ENCODE measurements around the gene GINS2.

The GINS2 gene

DNA sequence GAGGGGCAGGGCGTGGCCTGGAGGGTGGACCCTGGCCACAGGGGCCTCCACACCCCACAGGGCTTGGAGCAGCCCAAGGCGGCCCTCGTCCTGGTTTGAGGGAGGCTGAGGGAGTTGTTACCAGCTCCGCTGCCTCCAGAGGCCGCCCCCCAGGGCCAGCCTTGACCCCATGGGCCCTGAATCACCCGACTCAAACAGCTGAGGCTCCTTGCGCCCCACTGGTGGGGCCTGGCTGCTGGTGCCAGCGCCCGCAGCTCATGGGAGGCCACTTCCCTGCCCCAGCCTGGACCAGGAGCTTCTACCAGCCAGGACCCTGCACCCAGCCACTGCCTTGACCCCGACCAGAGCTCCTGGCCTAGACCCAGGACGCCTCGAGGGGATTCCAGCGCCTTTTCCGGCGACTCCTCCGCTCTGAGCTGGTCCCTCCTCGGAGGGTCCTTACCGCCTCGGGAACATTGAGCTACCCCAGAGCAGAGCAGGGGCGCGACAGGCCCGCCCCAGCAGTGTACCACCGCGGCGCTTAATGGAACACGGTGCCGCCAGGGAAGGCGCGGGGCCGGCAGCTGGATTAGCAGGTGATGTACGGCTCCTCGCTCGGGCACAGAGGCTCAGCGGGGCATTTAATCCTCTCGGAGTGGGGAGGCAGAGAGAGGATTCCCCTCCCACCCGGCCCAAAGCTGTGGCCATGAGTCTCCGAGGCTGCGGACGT lies 38.5 kb downstream of the GINS2 start:
- Histone ChIP-seq H3K9me3 (ENCODE audit: control insufficient read depth in 2 of 2, low read length in 2 of 2) (no peaks in the 10 kb centered on the region), H3K36me3 (ENCODE audit: control insufficient read depth in 2 of 2, insufficient read depth in 2 of 2, low read length in 2 of 2) (peaks cover 22 to 26% of the 10 kb centered on the region in 2 donors), H3K27me3 (ENCODE audit: control insufficient read depth in 2 of 2, insufficient read depth in 2 of 2, low read length in 2 of 2) (no peaks in the 10 kb centered on the region), H3K9ac (ENCODE audit: low read depth in 1 of 2, low read length in 2 of 2) (no peak overlapping the region), H3K27ac (ENCODE audit: low read depth in 2 of 2, low read length in 2 of 2) (no peak overlapping the region), H3K4me3 (ENCODE audit: low read length in 2 of 2) (no peak overlapping the region), H3K4me1 (ENCODE audit: control insufficient read depth in 2 of 2, insufficient read depth in 2 of 2, low read length in 2 of 2) (peaks cover 4 to 10% of the 10 kb centered on the region in 2 donors)

DNA sequence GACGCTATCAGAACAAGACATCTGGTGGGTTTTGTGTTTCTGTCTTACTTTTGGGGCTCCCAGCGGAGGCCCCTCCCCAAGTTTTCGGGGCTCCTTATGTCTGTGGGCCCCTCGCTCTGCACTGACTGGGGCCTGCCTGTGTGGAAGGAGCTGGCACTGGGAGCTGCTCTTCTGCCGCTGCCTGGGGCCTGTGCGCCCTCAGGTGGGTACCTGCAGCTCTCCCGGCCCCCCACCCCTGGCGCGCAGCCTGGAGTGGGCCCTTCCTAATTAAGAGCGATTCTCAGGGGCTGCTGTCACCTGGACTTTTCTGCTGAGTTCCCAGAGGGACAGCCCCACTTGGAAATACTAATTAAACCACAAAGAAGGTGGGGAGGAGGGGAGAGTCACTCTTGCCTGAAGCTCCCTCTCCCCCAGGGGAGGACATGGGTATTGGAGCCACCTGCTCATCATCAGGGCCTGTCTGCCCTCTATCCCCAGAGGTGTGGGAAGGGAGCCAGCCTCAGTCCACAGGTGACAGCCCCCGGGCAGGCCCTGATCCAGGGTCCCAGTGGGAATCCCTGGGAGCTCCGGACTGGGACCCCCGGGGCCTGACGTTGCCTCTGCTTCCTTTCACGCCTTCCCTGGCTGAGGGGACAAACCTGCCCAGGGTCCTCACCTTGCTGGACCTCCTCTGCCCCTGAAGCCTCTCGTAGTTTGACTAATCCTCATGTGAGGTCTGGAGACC lies 39.2 kb downstream of the GINS2 start:
- Histone ChIP-seq H3K9me3 (ENCODE audit: control insufficient read depth in 2 of 2, low read length in 2 of 2) (no peaks in the 10 kb centered on the region), H3K4me3 (ENCODE audit: low read length in 2 of 2) (no peak overlapping the region), H3K27me3 (ENCODE audit: control insufficient read depth in 2 of 2, insufficient read depth in 2 of 2, low read length in 2 of 2) (no peaks in the 10 kb centered on the region), H3K27ac (ENCODE audit: low read depth in 2 of 2, low read length in 2 of 2) (no peak overlapping the region), H3K9ac (ENCODE audit: low read depth in 1 of 2, low read length in 2 of 2) (no peak overlapping the region), H3K36me3 (ENCODE audit: control insufficient read depth in 2 of 2, insufficient read depth in 2 of 2, low read length in 2 of 2) (peaks cover 17 to 19% of the 10 kb centered on the region in 2 donors), H3K4me1 (ENCODE audit: control insufficient read depth in 2 of 2, insufficient read depth in 2 of 2, low read length in 2 of 2) (peaks cover 10 to 16% of the 10 kb centered on the region in 2 donors)

DNA sequence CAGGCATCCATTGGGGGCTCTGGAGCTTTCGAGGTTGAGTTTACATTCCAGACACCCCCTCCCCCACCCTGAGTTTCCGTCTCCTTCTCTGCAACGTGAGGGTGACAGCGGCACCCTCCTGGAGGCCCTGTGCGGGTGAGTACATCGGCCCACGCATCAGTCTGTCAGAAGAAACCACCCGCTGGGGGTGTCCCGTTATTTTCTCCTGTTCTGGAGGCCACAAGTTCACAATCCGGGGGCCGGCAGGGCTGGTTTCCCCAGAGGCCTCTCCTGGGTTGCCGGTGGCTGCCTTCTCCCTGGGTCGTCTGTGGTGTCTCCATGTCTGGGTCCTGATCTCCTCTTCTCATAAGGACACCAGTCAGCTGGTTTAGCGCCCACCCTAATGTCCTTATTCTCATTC lies 39.9 kb downstream of the GINS2 start:
- no peak overlapping the region for H3K4me3 ChIP-seq (ENCODE audit: low read length in 2 of 2)
- H3K9me3 ChIP-seq (ENCODE audit: control insufficient read depth in 2 of 2, low read length in 2 of 2) = no peaks in the 10 kb centered on the region
- H3K9ac ChIP-seq (ENCODE audit: low read depth in 1 of 2, low read length in 2 of 2) = no peak overlapping the region
- H3K36me3 ChIP-seq (ENCODE audit: control insufficient read depth in 2 of 2, insufficient read depth in 2 of 2, low read length in 2 of 2) = peaks cover 10 to 12% of the 10 kb centered on the region in 2 donors
- peaks cover 14 to 19% of the 10 kb centered on the region in 2 donors for H3K4me1 ChIP-seq (ENCODE audit: control insufficient read depth in 2 of 2, insufficient read depth in 2 of 2, low read length in 2 of 2)
- no peaks in the 10 kb centered on the region for H3K27me3 ChIP-seq (ENCODE audit: control insufficient read depth in 2 of 2, insufficient read depth in 2 of 2, low read length in 2 of 2)
- no peak overlapping the region for H3K27ac ChIP-seq (ENCODE audit: low read depth in 2 of 2, low read length in 2 of 2)

DNA sequence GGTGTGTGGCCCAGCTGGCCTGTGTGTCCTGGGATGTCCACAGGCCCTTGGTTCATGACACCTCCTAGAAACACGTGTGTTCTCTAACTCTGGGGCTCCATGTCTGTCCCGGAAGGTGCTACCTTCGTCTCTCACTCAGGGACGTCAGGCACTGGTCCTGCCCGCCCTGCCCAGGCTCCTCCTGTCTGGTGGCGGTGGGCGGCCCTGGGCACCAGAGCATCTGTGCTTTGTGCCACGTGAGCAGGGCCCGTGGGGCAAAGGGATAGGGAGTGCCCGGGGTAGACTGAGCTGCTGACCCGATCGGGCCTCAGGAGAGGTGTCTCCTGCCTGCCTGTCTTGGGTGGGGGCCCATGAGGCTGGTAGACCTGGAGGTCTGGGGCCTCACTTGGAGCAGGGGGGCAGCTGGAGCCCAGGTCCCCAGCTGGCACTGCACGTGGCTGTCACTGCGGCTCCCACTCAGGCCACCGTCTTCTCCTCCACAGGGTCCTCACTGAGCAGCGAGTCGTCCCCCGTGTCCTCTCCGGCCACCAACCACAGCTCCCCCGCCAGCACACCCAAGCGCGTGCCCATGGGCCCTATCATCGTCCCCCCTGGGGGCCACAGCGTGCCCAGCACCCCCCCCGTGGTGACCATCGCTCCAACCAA lies 40.6 kb downstream of the GINS2 start:
- no peaks in the 10 kb centered on the region for H3K9me3 ChIP-seq (ENCODE audit: control insufficient read depth in 2 of 2, low read length in 2 of 2)
- H3K27me3 ChIP-seq (ENCODE audit: control insufficient read depth in 2 of 2, insufficient read depth in 2 of 2, low read length in 2 of 2) = no peaks in the 10 kb centered on the region
- H3K4me1 ChIP-seq (ENCODE audit: control insufficient read depth in 2 of 2, insufficient read depth in 2 of 2, low read length in 2 of 2) = peaks cover 17 to 21% of the 10 kb centered on the region in 2 donors
- H3K27ac ChIP-seq (ENCODE audit: low read depth in 2 of 2, low read length in 2 of 2) = no peak overlapping the region
- peaks cover 4 to 9% of the 10 kb centered on the region in 2 donors for H3K36me3 ChIP-seq (ENCODE audit: control insufficient read depth in 2 of 2, insufficient read depth in 2 of 2, low read length in 2 of 2)
- no peak overlapping the region for H3K9ac ChIP-seq (ENCODE audit: low read depth in 1 of 2, low read length in 2 of 2)
- no peak overlapping the region for H3K4me3 ChIP-seq (ENCODE audit: low read length in 2 of 2)

DNA sequence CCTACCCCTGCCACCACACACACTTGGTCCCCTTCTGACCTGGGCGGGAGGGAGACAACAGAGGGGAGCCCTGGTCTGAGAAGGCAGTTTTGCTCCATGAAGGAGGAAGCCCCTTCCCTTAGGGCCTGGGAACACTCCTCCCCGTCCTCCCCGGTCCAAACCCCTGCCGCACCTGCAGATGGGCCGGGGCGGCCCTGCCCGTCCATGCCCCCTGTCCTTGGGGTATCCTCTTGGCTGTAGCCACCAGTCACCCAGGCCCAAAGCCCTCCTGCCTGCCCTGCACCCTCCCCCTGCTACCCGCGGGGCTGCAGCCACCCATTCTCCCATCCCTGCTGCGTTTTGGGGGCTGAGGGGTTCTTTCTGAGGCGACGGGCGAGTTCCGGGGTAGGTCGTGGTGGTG lies 41.8 kb downstream of the GINS2 start:
- H3K27me3 ChIP-seq (ENCODE audit: control insufficient read depth in 2 of 2, insufficient read depth in 2 of 2, low read length in 2 of 2) = no peaks in the 10 kb centered on the region
- H3K27ac ChIP-seq (ENCODE audit: low read depth in 2 of 2, low read length in 2 of 2) = no peak overlapping the region
- peaks cover 4 to 9% of the 10 kb centered on the region in 2 donors for H3K36me3 ChIP-seq (ENCODE audit: control insufficient read depth in 2 of 2, insufficient read depth in 2 of 2, low read length in 2 of 2)
- no peak overlapping the region for H3K9ac ChIP-seq (ENCODE audit: low read depth in 1 of 2, low read length in 2 of 2)
- H3K4me3 ChIP-seq (ENCODE audit: low read length in 2 of 2) = no peak overlapping the region
- no peaks in the 10 kb centered on the region for H3K9me3 ChIP-seq (ENCODE audit: control insufficient read depth in 2 of 2, low read length in 2 of 2)
- H3K4me1 ChIP-seq (ENCODE audit: control insufficient read depth in 2 of 2, insufficient read depth in 2 of 2, low read length in 2 of 2) = peaks cover 18 to 26% of the 10 kb centered on the region in 2 donors

DNA sequence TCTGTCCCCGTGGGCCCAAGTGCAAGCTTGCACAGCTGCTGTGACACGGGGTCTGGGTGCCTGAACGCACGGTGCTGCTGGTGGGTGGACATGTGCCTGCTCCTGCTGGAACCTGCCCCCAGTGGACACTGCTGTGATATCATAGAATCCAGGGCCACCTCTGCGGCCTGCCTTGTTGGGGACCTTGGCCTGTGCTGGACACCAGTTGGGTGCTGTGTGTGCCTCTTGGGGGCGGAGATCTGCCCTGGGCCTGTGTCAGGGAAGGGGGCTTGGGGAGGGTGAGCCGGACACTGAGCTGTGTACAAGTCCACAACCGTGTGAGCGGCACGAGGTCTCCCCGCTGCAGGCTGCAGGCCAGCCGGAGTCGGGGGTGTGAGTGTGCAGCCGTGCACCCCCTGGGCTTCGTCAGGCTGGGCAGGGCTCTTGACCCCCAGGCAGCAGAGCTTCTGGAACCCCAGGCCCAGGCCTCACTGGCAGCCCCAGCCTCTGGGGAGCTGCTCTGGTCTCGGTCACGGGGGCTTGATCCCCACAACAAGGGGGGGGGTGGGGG lies 42.3 kb downstream of the GINS2 start:
- no peaks in the 10 kb centered on the region for H3K9me3 ChIP-seq (ENCODE audit: control insufficient read depth in 2 of 2, low read length in 2 of 2)
- H3K36me3 ChIP-seq (ENCODE audit: control insufficient read depth in 2 of 2, insufficient read depth in 2 of 2, low read length in 2 of 2) = peaks cover 4 to 9% of the 10 kb centered on the region in 2 donors
- no peak overlapping the region for H3K9ac ChIP-seq (ENCODE audit: low read depth in 1 of 2, low read length in 2 of 2)
- H3K27ac ChIP-seq (ENCODE audit: low read depth in 2 of 2, low read length in 2 of 2) = no peak overlapping the region
- peaks cover 21 to 31% of the 10 kb centered on the region in 2 donors for H3K4me1 ChIP-seq (ENCODE audit: control insufficient read depth in 2 of 2, insufficient read depth in 2 of 2, low read length in 2 of 2)
- no peak overlapping the region for H3K4me3 ChIP-seq (ENCODE audit: low read length in 2 of 2)
- H3K27me3 ChIP-seq (ENCODE audit: control insufficient read depth in 2 of 2, insufficient read depth in 2 of 2, low read length in 2 of 2) = no peaks in the 10 kb centered on the region

DNA sequence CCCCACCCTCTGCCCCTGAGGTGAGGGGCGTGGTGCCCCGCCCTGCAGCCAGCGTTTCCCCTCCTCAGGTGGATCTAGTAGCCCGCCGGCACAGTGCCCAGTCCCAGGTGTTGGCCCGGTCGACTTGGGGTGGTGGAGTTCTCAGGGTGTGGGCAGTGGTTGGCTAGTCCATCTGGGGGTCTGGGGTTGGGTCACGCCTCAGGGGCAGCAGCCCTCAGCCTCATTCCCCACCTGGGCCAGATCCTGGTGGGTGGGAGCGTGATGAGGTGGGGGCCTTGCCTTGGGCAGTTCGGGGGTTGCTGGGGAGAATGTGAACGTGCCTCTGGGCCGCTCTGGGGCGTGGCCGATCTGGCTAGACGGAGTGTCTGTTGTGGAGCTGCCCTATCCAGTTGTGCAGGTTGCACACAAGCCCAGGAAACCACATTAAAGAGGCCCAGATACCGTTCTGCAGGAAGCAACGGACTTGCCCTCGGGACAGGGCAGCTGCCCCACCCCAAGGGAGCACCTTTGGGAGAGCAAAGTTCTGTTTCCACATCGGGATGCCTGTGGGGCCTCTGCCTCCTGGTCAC lies 43.6 kb downstream of the GINS2 start:
- no peak overlapping the region for H3K4me3 ChIP-seq (ENCODE audit: low read length in 2 of 2)
- no peaks in the 10 kb centered on the region for H3K9me3 ChIP-seq (ENCODE audit: control insufficient read depth in 2 of 2, low read length in 2 of 2)
- H3K4me1 ChIP-seq (ENCODE audit: control insufficient read depth in 2 of 2, insufficient read depth in 2 of 2, low read length in 2 of 2) = peaks cover 24 to 35% of the 10 kb centered on the region in 2 donors
- H3K9ac ChIP-seq (ENCODE audit: low read depth in 1 of 2, low read length in 2 of 2) = no peak overlapping the region
- H3K36me3 ChIP-seq (ENCODE audit: control insufficient read depth in 2 of 2, insufficient read depth in 2 of 2, low read length in 2 of 2) = peaks cover 6 to 11% of the 10 kb centered on the region in 2 donors
- peak overlapping the region in 1 of 2 donors; percentile 9 for H3K27ac ChIP-seq (ENCODE audit: low read depth in 2 of 2, low read length in 2 of 2)
- H3K27me3 ChIP-seq (ENCODE audit: control insufficient read depth in 2 of 2, insufficient read depth in 2 of 2, low read length in 2 of 2) = no peaks in the 10 kb centered on the region

DNA sequence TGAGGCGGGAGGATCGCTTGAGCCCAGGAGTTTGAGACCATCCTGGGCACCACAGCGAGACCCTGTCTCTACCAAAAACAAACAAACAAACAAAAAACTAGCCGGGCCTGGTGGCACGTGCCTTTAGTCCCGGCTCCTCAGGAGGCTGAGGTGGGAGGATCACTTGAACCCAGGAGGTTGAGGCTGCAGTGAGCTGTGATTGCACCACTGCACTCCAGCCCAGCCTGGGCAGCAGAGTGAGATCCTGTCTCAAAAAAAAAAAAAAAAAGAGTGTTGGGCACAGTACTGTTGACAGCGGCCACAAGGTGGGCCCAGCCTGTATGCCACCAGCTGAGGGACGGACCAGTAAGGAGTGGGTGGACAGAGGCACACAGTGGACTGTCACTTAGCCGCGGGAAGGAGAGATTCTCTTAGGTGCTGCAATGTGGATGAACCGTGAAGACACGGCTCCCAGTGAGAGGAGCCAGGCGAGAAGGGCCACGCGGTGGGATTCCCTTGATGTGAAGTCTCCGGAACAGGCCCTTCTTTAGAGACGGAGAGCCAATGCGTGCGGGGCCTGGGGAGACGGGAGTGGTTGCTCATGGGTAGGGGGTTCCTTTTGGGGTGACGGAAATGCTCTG lies 44.6 kb downstream of the GINS2 start:
- H3K4me1 ChIP-seq (ENCODE audit: control insufficient read depth in 2 of 2, insufficient read depth in 2 of 2, low read length in 2 of 2) = peaks cover 24 to 37% of the 10 kb centered on the region in 2 donors
- H3K9me3 ChIP-seq (ENCODE audit: control insufficient read depth in 2 of 2, low read length in 2 of 2) = no peaks in the 10 kb centered on the region
- H3K9ac ChIP-seq (ENCODE audit: low read depth in 1 of 2, low read length in 2 of 2) = no peak overlapping the region
- H3K4me3 ChIP-seq (ENCODE audit: low read length in 2 of 2) = no peak overlapping the region
- no peaks in the 10 kb centered on the region for H3K27me3 ChIP-seq (ENCODE audit: control insufficient read depth in 2 of 2, insufficient read depth in 2 of 2, low read length in 2 of 2)
- H3K36me3 ChIP-seq (ENCODE audit: control insufficient read depth in 2 of 2, insufficient read depth in 2 of 2, low read length in 2 of 2) = peaks cover 4 to 7% of the 10 kb centered on the region in 2 donors
- no peak overlapping the region for H3K27ac ChIP-seq (ENCODE audit: low read depth in 2 of 2, low read length in 2 of 2)

DNA sequence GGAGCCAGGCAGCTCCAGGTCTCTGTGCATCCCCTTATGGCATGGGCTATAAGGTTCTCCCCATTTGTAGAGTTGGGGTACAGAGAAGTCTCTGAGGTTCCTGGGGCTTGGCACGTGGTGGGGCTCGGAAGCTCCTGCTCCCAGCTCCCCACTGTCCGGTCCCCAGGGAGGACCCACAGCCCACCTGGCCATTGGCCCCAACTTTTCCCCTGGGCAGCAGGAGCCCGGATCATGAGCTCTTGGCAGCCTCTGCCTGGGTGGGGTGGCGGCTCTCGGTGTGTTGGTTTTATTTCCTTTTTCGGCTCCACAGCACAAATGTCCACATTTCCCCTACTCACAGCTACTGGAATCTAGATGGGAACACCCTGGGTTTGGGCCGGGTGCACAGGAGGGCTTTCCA lies 45.1 kb downstream of the GINS2 start:
- Histone ChIP-seq H3K4me1 (ENCODE audit: control insufficient read depth in 2 of 2, insufficient read depth in 2 of 2, low read length in 2 of 2) (peaks cover 24 to 37% of the 10 kb centered on the region in 2 donors), H3K27me3 (ENCODE audit: control insufficient read depth in 2 of 2, insufficient read depth in 2 of 2, low read length in 2 of 2) (no peaks in the 10 kb centered on the region), H3K9me3 (ENCODE audit: control insufficient read depth in 2 of 2, low read length in 2 of 2) (no peaks in the 10 kb centered on the region), H3K27ac (ENCODE audit: low read depth in 2 of 2, low read length in 2 of 2) (no peak overlapping the region), H3K4me3 (ENCODE audit: low read length in 2 of 2) (no peak overlapping the region), H3K9ac (ENCODE audit: low read depth in 1 of 2, low read length in 2 of 2) (no peak overlapping the region), H3K36me3 (ENCODE audit: control insufficient read depth in 2 of 2, insufficient read depth in 2 of 2, low read length in 2 of 2) (peaks cover 2 to 7% of the 10 kb centered on the region in 2 donors)
